ENCODE results near the gene SMPD3. TPM values are rescaled to one million over a fixed set of nuclear protein-coding genes. Genes with fewer than 3 reads are reported as not detected.
A peak's percentile ranks its signal among the peaks of the same experiment; 100 is the strongest.

The SMPD3 gene
- total and polyA plus RNA-seq, 9 of the 15 experiments (the other 6 are each of a cell fraction or from before 2014, with no cell fraction given): 0.03 to 1.2 (median 0.18) TPM

GRCh38 chr16:68310774-68311511 lies 137.4 kb downstream of the SMPD3 start, which contains the start of the genes PRMT7 and SLC7A6OS (continued):
- TF ChIP-seq ZKSCAN8 (CRISPR knock-in tag; IDR thresholded peaks at IDR 0.05) (no peak), MYC (IDR thresholded peaks at IDR 0.05; ENCODE audit: low read depth, low read length) (peak; percentile 78), MYC (CRISPR knock-in tag; IDR thresholded peaks at IDR 0.05; ENCODE audit: borderline replicate concordance, low read depth) (no peak; the same call in 1 of the 2 replicates), NCOA1 (IDR thresholded peaks at IDR 0.05; ENCODE audit: low read depth) (no peak), ZFP30 (CRISPR knock-in tag; IDR thresholded peaks at IDR 0.05; ENCODE audit: borderline replicate concordance) (no peak), ZNF134 (CRISPR knock-in tag; conservative IDR thresholded peaks at IDR 0.05) (no peak), TEAD4 (IDR thresholded peaks at IDR 0.05; ENCODE audit: low read length) (peak; percentile 8; the same call in 1 of the 2 replicates), TEAD4 (CRISPR knock-in tag; IDR thresholded peaks at IDR 0.05; ENCODE audit: borderline replicate concordance) (no peak), ZNF212 (CRISPR knock-in tag; IDR thresholded peaks at IDR 0.05) (no peak), ETS2 (tag; IDR thresholded peaks at IDR 0.05; ENCODE audit: borderline replicate concordance, poor library complexity, severe bottlenecking) (no peak), FOXJ2 (tag; IDR thresholded peaks at IDR 0.05) (no peak), COPS2 (conservative IDR thresholded peaks at IDR 0.05) (no peak), STAT5B (CRISPR knock-in tag; IDR thresholded peaks at IDR 0.05) (no peak), THRB (CRISPR knock-in tag; conservative IDR thresholded peaks at IDR 0.05) (no peak), XRCC3 (IDR thresholded peaks at IDR 0.05) (no peak), CHD7 (IDR thresholded peaks at IDR 0.05; ENCODE audit: low read depth, low read length) (no peak), ZNF184 (CRISPR knock-in tag; IDR thresholded peaks at IDR 0.05) (no peak)
